ENCODE measurements around the gene PLA2G12B.

DNA sequence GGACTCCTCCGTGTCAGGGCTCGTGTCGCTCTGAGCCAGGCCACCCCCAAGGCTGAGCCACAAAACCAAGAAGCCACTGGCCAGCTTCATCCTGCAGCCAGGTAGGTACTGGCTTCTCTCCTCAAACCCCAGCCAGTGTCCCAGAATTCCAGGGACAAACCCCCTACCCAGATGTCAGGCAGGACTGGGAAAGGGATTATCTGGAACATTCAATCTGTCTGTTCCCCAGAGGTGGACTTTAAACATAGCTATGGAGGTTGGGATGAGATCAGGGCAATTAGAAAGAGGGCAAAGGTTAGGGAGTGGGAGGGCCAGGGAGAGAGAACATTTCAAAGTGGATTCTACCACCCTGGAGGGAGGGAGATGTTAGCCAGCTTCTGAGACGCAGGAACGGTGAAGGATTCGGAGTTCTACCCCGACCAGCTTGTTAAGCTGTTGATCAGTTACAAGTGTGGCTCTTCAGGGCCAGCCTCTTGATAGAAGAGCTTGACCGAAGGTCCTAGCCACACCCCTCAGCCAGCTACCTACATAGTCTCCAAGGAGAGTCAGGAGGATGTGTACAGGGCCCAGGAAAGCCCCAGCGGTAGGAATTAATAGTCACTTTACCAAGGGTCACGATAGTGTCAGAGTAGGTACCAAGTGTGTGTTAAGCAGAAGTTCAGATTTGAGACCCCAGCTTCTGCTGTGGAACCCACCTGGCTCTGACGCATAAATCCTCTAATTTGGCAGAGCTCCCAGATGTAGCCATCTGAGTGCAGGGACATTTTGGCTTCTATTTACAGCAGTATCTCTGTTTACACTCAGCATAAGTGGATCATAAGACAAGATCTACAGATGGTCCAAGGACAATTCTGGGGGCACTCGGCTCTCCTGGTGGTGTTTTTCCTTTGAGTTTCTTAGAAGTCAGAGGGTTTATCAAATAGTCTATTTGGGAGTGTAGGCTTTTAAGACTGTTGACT is at the start of gene PLA2G12B:
- TF ChIP-seq, protein P1, sequence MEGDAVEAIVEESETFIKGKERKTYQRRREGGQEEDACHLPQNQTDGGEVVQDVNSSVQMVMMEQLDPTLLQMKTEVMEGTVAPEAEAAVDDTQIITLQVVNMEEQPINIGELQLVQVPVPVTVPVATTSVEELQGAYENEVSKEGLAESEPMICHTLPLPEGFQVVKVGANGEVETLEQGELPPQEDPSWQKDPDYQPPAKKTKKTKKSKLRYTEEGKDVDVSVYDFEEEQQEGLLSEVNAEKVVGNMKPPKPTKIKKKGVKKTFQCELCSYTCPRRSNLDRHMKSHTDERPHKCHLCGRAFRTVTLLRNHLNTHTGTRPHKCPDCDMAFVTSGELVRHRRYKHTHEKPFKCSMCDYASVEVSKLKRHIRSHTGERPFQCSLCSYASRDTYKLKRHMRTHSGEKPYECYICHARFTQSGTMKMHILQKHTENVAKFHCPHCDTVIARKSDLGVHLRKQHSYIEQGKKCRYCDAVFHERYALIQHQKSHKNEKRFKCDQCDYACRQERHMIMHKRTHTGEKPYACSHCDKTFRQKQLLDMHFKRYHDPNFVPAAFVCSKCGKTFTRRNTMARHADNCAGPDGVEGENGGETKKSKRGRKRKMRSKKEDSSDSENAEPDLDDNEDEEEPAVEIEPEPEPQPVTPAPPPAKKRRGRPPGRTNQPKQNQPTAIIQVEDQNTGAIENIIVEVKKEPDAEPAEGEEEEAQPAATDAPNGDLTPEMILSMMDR (IDR thresholded peaks at IDR 0.05), result no peak
- TF ChIP-seq POLR2A (IDR thresholded peaks at IDR 0.05), result no peak
- TF ChIP-seq EP300 (IDR thresholded peaks at IDR 0.05), result no peak
